Heart left ventricle (tissue), 16 donors: Measurements from ENCODE around the gene PHACTR1. TPM values are rescaled to one million over a fixed set of nuclear protein-coding genes. Genes with fewer than 3 reads are reported as not detected.

Experiments
- ATAC-seq, 4 donors: fragments of 200-7000 bp; cut with Tn5 transposase; one replicate each; pipeline ENCODE4 v1.9.1; 2020 to 2022; ENCODE audit warnings: moderate library complexity in 4 of 4, mild to moderate bottlenecking in 3 of 4, moderate number of reproducible peaks in 1 of 4
- DNase-seq, 5 donors: peaks; one replicate each; pipeline ENCODE4 v3.0.0-alpha.2; 2020
- H3K27ac ChIP-seq, 12 donors: fragments of 200-600 bp; sonication (generic) in 4 of 12; one replicate each; pipeline versions ENCODE4 v1.5.0 to v1.8.0; 2016 to 2022; ENCODE audit warnings: mild to moderate bottlenecking in 2 of 12
- H3K27me3 ChIP-seq, 9 donors: fragments of 200-600 bp; sonication (generic) in 2 of 9; one replicate each; pipeline versions ENCODE4 v1.5.1 to v1.8.0; 2016 to 2022; ENCODE audit warnings: mild to moderate bottlenecking in 3 of 9
- H3K36me3 ChIP-seq, 9 donors: fragments of 200-600 bp; sonication (generic) in 2 of 9; one replicate each; pipeline versions ENCODE4 v1.5.0 to v1.8.0; 2018 to 2022; ENCODE audit warnings: mild to moderate bottlenecking in 2 of 9
- H3K4me1 ChIP-seq, 12 donors: fragments of 200-600 bp; sonication (generic) in 4 of 12; one replicate each; pipeline versions ENCODE4 v1.5.0 to v1.8.0; 2016 to 2022; ENCODE audit warnings: mild to moderate bottlenecking in 3 of 12
- H3K4me3 ChIP-seq, 12 donors: fragments of 200-600 bp; sonication (generic) in 4 of 12; one replicate each; pipeline versions ENCODE4 v1.5.0 to v1.8.0; 2017 to 2022; ENCODE audit warnings: mild to moderate bottlenecking in 9 of 12, moderate library complexity in 4 of 12
- H3K9me3 ChIP-seq, 12 donors: fragments of 200-600 bp; sonication (generic) in 4 of 12; one replicate each; pipeline versions ENCODE4 v1.5.0 to v1.8.0; 2016 to 2022; ENCODE audit warnings: mild to moderate bottlenecking in 1 of 12
- CTCF ChIP-seq, 12 donors: fragments of 200-600 bp; sonication (generic) in 4 of 12; IDR thresholded peaks; one replicate each; pipeline versions ENCODE4 v1.5.0 to v1.8.0; 2018 to 2022; ENCODE audit warnings: antibody characterized with exemption in 12 of 12, mild to moderate bottlenecking in 5 of 12
- POLR2A ChIP-seq, 2 donors: fragments of 450-650 bp; IDR thresholded peaks; one replicate each; pipeline ENCODE4 v1.6.1; 2017; ENCODE audit warnings: antibody characterized with exemption in 2 of 2, mild to moderate bottlenecking in 2 of 2, moderate library complexity in 2 of 2
- WGBS, 4 donors: extraction: QIAGEN DNeasy Blood & Tissue Kit in 2 of 4; methylation state at CpG; one replicate each; pipeline versions ENCODE4 v1.1.5 to v1.1.7; 2013 to 2018; 5-methylcytosine and 5-hydroxymethylcytosine counted together
- intact Hi-C, 10 donors: fragments of 100-400 bp; cut with DNase I; formaldehyde crosslinking; loops; one replicate each; pipeline versions ENCODE4 v1.11.1 to v1.14.2; 2022
- long read RNA-seq, 3 donors: library from polyadenylated mRNA; unstranded; transcript quantifications; one replicate each; pipeline ENCODE4 v2.0.0, GENCODE V29; 2020 to 2021
- polyA plus RNA-seq, 2 donors: library from polyadenylated mRNA; stranded (reverse); fragments of 200-250 nt; gene quantifications; one replicate each; pipeline ENCODE4 v1.2.3, GENCODE V29; 2013
- total RNA-seq, 9 donors: library from RNA; depleted of rRNA in 2 of 9; stranded (reverse); fragments of >200 nt in 2 of 9; fragmentation: NEBNext Ultra II Directional in 3 of 9; extraction: Animal tissue kit (Norgen Biotek cat#: 25700) in 3 of 9; gene quantifications; one replicate each; pipeline versions ENCODE4 v1.1.0 to v1.2.4, GENCODE V29; 2016 to 2023
- donor health status: ischemic (EF 13 %, LVEDD 7.1; RV severe dilation, severe dysfunction).
- donor health status: healthy with polysubstance abuse.
- donor health status: DM: no; HTN: yes; CAD: no.
- donor health status: DM: no; HTN: no; CAD: no.
- donor health status: ischemic (EF 25% LVEDD 6.9; RV normal size, moderate dysfunction).
- donor health status: ischemic (EF 25% LVEDD 5.7; RV mildly dilated, moderate dysfunction).
- donor health status: healthy.
- donor health status: DM: yes; HTN: yes; CAD: no.
- donor health status: ischemic (EF 35%, LVEDD 5.7; RV mildly dilated, moderate dysfunction).
- donor health status: nonischemic (EF 11% LVEDD 7.7; RV severe dilation, severe dysfunction).
- donor health status: DM: yes; HTN: yes; CAD: no.
- donor health status: PGD.
- donor health status: ischemic (EF 29% LVEDD 5.4; RV normal size, mild dysfunction).
- donor health status: nonischemic (EF 23%, LVEDD 6.1; RV moderate dilation, normal function).

Gene PHACTR1
- 100 to 1,000 TPM in 4 of 9 donors, 10 to 100 TPM in 5; 64.0 to 238 (median 88.2) TPM for total RNA-seq
- 10 to 100 TPM; 21.2 to 21.8 TPM for polyA plus RNA-seq
- long read RNA-seq, donor 1, partial matches to known transcripts: 9 of 68 reads
- long read RNA-seq, donor 1, other reads (novel, unspliced or antisense): 59 of 68 reads
- long read RNA-seq, donor 2, partial matches to known transcripts: 5 of 141 reads
- long read RNA-seq, donor 2, other reads (novel, unspliced or antisense): 136 of 141 reads
- long read RNA-seq, donor 3, partial matches to known transcripts: 10 of 48 reads
- long read RNA-seq, donor 3, other reads (novel, unspliced or antisense): 36 of 48 reads

- H3K36me3 ChIP-seq: no peaks in the 10 kb centered on the region
- WGBS, 4 donors: 73 to 80% (median 76%) methylated on average over 10 of the region's 10 CpGs
- intact Hi-C loops: no loop called here
- ATAC-seq (no peak), DNase-seq (no peak)
- peaks cover 0 to 65% (median 6%) of the 10 kb centered on the region in 9 donors for H3K27me3 ChIP-seq
- H3K9me3 ChIP-seq: no peaks in the 10 kb centered on the region
- no peaks in the 10 kb centered on the region for H3K4me1 ChIP-seq
- H3K27ac ChIP-seq: no peak within 1 kb of the TSS
- TF ChIP-seq POLR2A (IDR thresholded peaks at IDR 0.05) (no peak), CTCF (IDR thresholded peaks at IDR 0.05) (no peak)
- H3K4me3 ChIP-seq: no peak within 1 kb of the TSS
Measured at GRCh38 chr6:12716298-12716916, at the start of gene PHACTR1. Gene PHACTR1, plus strand, starts transcription at chr6:12716767.

- intact Hi-C loops: no loop called here
- WGBS, 4 donors: 45 to 63% (median 55%) methylated on average over 1 of the region's 1 CpG
- H3K4me3 ChIP-seq: no peak overlapping the region
- H3K9me3 ChIP-seq: no peaks in the 10 kb centered on the region
- H3K4me1 ChIP-seq: no peaks in the 10 kb centered on the region
- DNase-seq (no peak), ATAC-seq (no peak)
- H3K27ac ChIP-seq: no peak overlapping the region
- no peaks in the 10 kb centered on the region for H3K36me3 ChIP-seq
- TF ChIP-seq CTCF (IDR thresholded peaks at IDR 0.05) (no peak), POLR2A (IDR thresholded peaks at IDR 0.05) (no peak)
- H3K27me3 ChIP-seq: no peaks in the 10 kb centered on the region
Measured at GRCh38 chr6:12666886-12667285, 49.7 kb upstream of the PHACTR1 start.

- TF ChIP-seq POLR2A (IDR thresholded peaks at IDR 0.05) (no peak), CTCF (IDR thresholded peaks at IDR 0.05) (no peak)
- Histone ChIP-seq H3K27ac (no peak overlapping the region), H3K36me3 (no peaks in the 10 kb centered on the region), H3K4me3 (no peak overlapping the region), H3K27me3 (peaks cover 0 to 6% (median 0%) of the 10 kb centered on the region in 9 donors), H3K4me1 (no peaks in the 10 kb centered on the region), H3K9me3 (no peaks in the 10 kb centered on the region)
- WGBS, 4 donors: 82 to 85% (median 83%) methylated on average over 5 of the region's 5 CpGs
- intact Hi-C loops: no loop called here
- DNase-seq: no peak
- no peak for ATAC-seq
Measured at GRCh38 chr6:12675931-12676330, 40.6 kb upstream of the PHACTR1 start.

GRCh38 chr6:12679341-12679740, 37.2 kb upstream of the PHACTR1 start:
- Histone ChIP-seq H3K4me1 (no peaks in the 10 kb centered on the region), H3K27ac (no peak overlapping the region), H3K9me3 (no peaks in the 10 kb centered on the region), H3K27me3 (peaks cover 0 to 8% (median 0%) of the 10 kb centered on the region in 9 donors), H3K4me3 (no peak overlapping the region), H3K36me3 (no peaks in the 10 kb centered on the region)
- no peak for DNase-seq
- WGBS, 4 donors: 85 to 90% (median 86%) methylated on average over 3 of the region's 3 CpGs
- intact Hi-C loops: no loop called here
- ATAC-seq: no peak
- TF ChIP-seq CTCF (IDR thresholded peaks at IDR 0.05): no peak
- TF ChIP-seq POLR2A (IDR thresholded peaks at IDR 0.05): no peak
